GM13977 (cell line): ENCODE data around the gene TIAM1.

Experiments used
- DNase-seq: peaks from one replicate; pipeline ENCODE4 v3.0.0; 2012; ENCODE audit warnings: low spot score
- CTCF ChIP-seq: IDR thresholded peaks from 2 replicates; pipeline ENCODE4 v1.5.1; 2012; ENCODE audit warnings: mild to moderate bottlenecking, control low read depth; ENCODE audit not compliant: insufficient read depth; ENCODE audit errors: extremely low read depth, missing control alignments
- in situ Hi-C: fragments of 300-500 bp; cut with MboI; formaldehyde crosslinking; loops from one replicate; pipeline ENCODE4 v1.12.0; 2022; ENCODE audit warnings: low sequenced_read_pairs, low pct_unique_long_range_greater_than_20kb, mixed read lengths, inconsistent platforms; ENCODE audit not compliant: unreplicated experiment

TIAM1 gene

GRCh38 chr21:31342348-31342747 lies 1.7 kb downstream of the TIAM1 start:
- in situ Hi-C loops = no loop called here
- no peak for TF ChIP-seq CTCF
- no peak for DNase-seq

- TF ChIP-seq CTCF = no peak
- no peak for DNase-seq
- in situ Hi-C loops = no loop called here
Observed at GRCh38 chr21:31340942-31341487, 3.0 kb downstream of the TIAM1 start.

GRCh38 chr21:31340514-31340913 lies 3.5 kb downstream of the TIAM1 start:
- no peak for TF ChIP-seq CTCF
- in situ Hi-C loops = no loop called here
- DNase-seq = no peak

- TF ChIP-seq CTCF = no peak
- DNase-seq = no peak
- in situ Hi-C loops = no loop called here
Observed at GRCh38 chr21:31339721-31340120, 4.3 kb downstream of the TIAM1 start.

- DNase-seq = no peak
- in situ Hi-C loops = no loop called here
- no peak for TF ChIP-seq CTCF
Observed at GRCh38 chr21:31338908-31339368, 5.1 kb downstream of the TIAM1 start.

GRCh38 chr21:31337996-31338907 lies 5.8 kb downstream of the TIAM1 start:
- in situ Hi-C loops = no loop called here
- TF ChIP-seq CTCF = no peak
- no peak for DNase-seq
